ENCODE measurements around the gene FRMD4B. TPM values are rescaled to one million over a fixed set of nuclear protein-coding genes. Genes with fewer than 3 reads are reported as not detected.

Gene FRMD4B
- total RNA-seq, 1 donor from 2014 or later: 16.1 TPM

GRCh38 chr3:69166446-69166845 lies 219.4 kb downstream of the FRMD4B start:
- TF ChIP-seq CTCF (IDR thresholded peaks at IDR 0.05; ENCODE audit: borderline replicate concordance): no peak
- intact Hi-C loops (cut with micrococcal nuclease): loop anchor here (10.0 kb wide), 1 partner anchor 258 kb away; no protein-coding TSS in a partner anchor
- no peaks in the 10 kb centered on the region for H3K4me1 ChIP-seq

GRCh38 chr3:69165744-69166143 lies 220.1 kb downstream of the FRMD4B start:
- intact Hi-C loops (cut with micrococcal nuclease): loop anchor here (10.0 kb wide), 1 partner anchor 259 kb away; no protein-coding TSS in a partner anchor
- Histone ChIP-seq H3K4me3 (no peak overlapping the region), H3K27ac (replicated peaks) (no peak overlapping the region), H3K4me1 (no peaks in the 10 kb centered on the region), H3K27me3 (ENCODE audit: low read depth) (no peaks in the 10 kb centered on the region), H3K9me3 (replicated peaks) (no peaks in the 10 kb centered on the region), H3K36me3 (no peaks in the 10 kb centered on the region)
- DNase-seq: no peak
- no peak for TF ChIP-seq CTCF (IDR thresholded peaks at IDR 0.05; ENCODE audit: borderline replicate concordance)

More at GRCh38 chr3:69166446-69166845, 219.4 kb downstream of the FRMD4B start:
- no peak overlapping the region for H3K4me3 ChIP-seq
- no peaks in the 10 kb centered on the region for H3K27me3 ChIP-seq (ENCODE audit: low read depth)
- no peak for DNase-seq
- no peaks in the 10 kb centered on the region for H3K9me3 ChIP-seq (replicated peaks)
- H3K36me3 ChIP-seq: peaks cover 7% of the 10 kb centered on the region
- H3K27ac ChIP-seq (replicated peaks): no peak overlapping the region

- DNase-seq: no peak
- Histone ChIP-seq H3K36me3 (no peaks in the 10 kb centered on the region), H3K4me3 (no peak overlapping the region), H3K9me3 (replicated peaks) (no peaks in the 10 kb centered on the region), H3K27me3 (ENCODE audit: low read depth) (no peaks in the 10 kb centered on the region), H3K27ac (replicated peaks) (no peak overlapping the region), H3K4me1 (no peaks in the 10 kb centered on the region)
- TF ChIP-seq CTCF (IDR thresholded peaks at IDR 0.05; ENCODE audit: borderline replicate concordance): no peak
- intact Hi-C loops (cut with micrococcal nuclease): loop anchor here (5.0 to 10.0 kb wide), 3 partner anchors 143 to 508 kb away; no protein-coding TSS in a partner anchor
Observed at GRCh38 chr3:69164296-69164695, 221.6 kb downstream of the FRMD4B start.

GRCh38 chr3:69162308-69162980 lies 223.4 kb downstream of the FRMD4B start:
- intact Hi-C loops (cut with micrococcal nuclease): loop anchor here (5.0 to 10.0 kb wide), 3 partner anchors 145 to 510 kb away; no protein-coding TSS in a partner anchor
- no peaks in the 10 kb centered on the region for H3K27me3 ChIP-seq (ENCODE audit: low read depth)
- no peaks in the 10 kb centered on the region for H3K36me3 ChIP-seq
- no peaks in the 10 kb centered on the region for H3K4me1 ChIP-seq
- TF ChIP-seq CTCF (IDR thresholded peaks at IDR 0.05; ENCODE audit: borderline replicate concordance): no peak
- H3K4me3 ChIP-seq: no peak overlapping the region
- H3K27ac ChIP-seq (replicated peaks): no peak overlapping the region
- no peak for DNase-seq
- no peaks in the 10 kb centered on the region for H3K9me3 ChIP-seq (replicated peaks)

- no peak overlapping the region for H3K27ac ChIP-seq (replicated peaks)
- no peaks in the 10 kb centered on the region for H3K9me3 ChIP-seq (replicated peaks)
- H3K36me3 ChIP-seq: no peaks in the 10 kb centered on the region
- H3K4me3 ChIP-seq: no peak overlapping the region
- TF ChIP-seq CTCF (IDR thresholded peaks at IDR 0.05; ENCODE audit: borderline replicate concordance): peak; percentile 95
- DNase-seq: no peak
- H3K27me3 ChIP-seq (ENCODE audit: low read depth): no peaks in the 10 kb centered on the region
- H3K4me1 ChIP-seq: no peaks in the 10 kb centered on the region
- intact Hi-C loops (cut with micrococcal nuclease): loop anchor here (5.0 to 10.0 kb wide), 3 partner anchors 146 to 511 kb away; no protein-coding TSS in a partner anchor
Observed at GRCh38 chr3:69161587-69162307, 224.1 kb downstream of the FRMD4B start.
